Duodenal mucosa (tissue), 2 donors: ENCODE data around the gene TTYH1.

Experiments
- H3K27ac ChIP-seq: one replicate; pipeline ENCODE4 v1.7.0; 2013; ENCODE audit warnings: low read depth, low read length
- H3K27me3 ChIP-seq, 2 donors: one replicate each; pipeline ENCODE4 v1.7.0; 2013; ENCODE audit warnings: low read length in 2 of 2, control low read depth in 1 of 2; ENCODE audit not compliant: insufficient read depth in 2 of 2, control insufficient read depth in 1 of 2
- H3K36me3 ChIP-seq, 2 donors: one replicate each; pipeline ENCODE4 v1.7.0; 2013; ENCODE audit warnings: low read length in 2 of 2, control low read depth in 1 of 2; ENCODE audit not compliant: insufficient read depth in 2 of 2, control insufficient read depth in 1 of 2
- H3K4me1 ChIP-seq, 2 donors: one replicate each; pipeline ENCODE4 v1.7.0; 2013; ENCODE audit warnings: low read length in 2 of 2, control low read depth in 1 of 2; ENCODE audit not compliant: insufficient read depth in 2 of 2, control insufficient read depth in 1 of 2
- H3K4me3 ChIP-seq, 2 donors: one replicate each; pipeline ENCODE4 v1.7.0; 2013; ENCODE audit warnings: low read length in 2 of 2, low read depth in 1 of 2
- H3K9ac ChIP-seq, 2 donors: one replicate each; pipeline ENCODE4 v1.7.0; 2013; ENCODE audit warnings: low read length in 2 of 2, low read depth in 1 of 2
- H3K9me3 ChIP-seq, 2 donors: one replicate each; pipeline ENCODE4 v1.7.0; 2013; ENCODE audit warnings: low read length in 2 of 2, control low read depth in 1 of 2; ENCODE audit not compliant: control insufficient read depth in 1 of 2

The TTYH1 gene

GRCh38 chr19:54478677-54479266, 63.5 kb downstream of the TTYH1 start:
- H3K9ac ChIP-seq, result no peak overlapping the region
- H3K4me3 ChIP-seq, result no peak overlapping the region
- H3K4me1 ChIP-seq, result peaks cover 9 to 16% of the 10 kb centered on the region in 2 donors
- H3K27me3 ChIP-seq, result no peaks in the 10 kb centered on the region
- no peak overlapping the region for H3K27ac ChIP-seq
- H3K9me3 ChIP-seq, result no peaks in the 10 kb centered on the region
- H3K36me3 ChIP-seq, result no peaks in the 10 kb centered on the region

DNA sequence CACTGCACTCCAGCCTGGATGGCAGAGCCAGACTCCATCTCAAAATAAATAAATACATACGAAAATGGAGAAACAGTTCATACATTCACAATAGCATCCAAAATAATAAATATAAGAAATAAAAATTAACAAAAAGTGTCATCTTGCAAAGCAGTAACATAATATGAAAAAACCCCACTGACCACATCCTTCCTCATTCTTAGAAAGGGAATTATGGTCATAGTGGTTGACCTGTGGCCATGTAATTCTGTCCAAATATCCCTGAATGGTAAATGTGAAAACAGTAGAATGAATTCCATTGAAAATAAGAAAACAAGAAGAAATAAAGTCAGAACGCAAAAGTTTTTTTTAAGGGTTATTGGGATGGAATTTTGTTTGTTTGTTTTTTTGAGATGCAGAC, 64.8 kb downstream of the TTYH1 start:
- no peaks in the 10 kb centered on the region for H3K9me3 ChIP-seq
- H3K36me3 ChIP-seq, result no peaks in the 10 kb centered on the region
- H3K4me3 ChIP-seq, result no peak overlapping the region
- no peak overlapping the region for H3K27ac ChIP-seq
- peaks cover 6 to 14% of the 10 kb centered on the region in 2 donors for H3K4me1 ChIP-seq
- H3K9ac ChIP-seq, result no peak overlapping the region
- peaks cover 0 to 6% of the 10 kb centered on the region in 2 donors for H3K27me3 ChIP-seq

- H3K9me3 ChIP-seq, result no peaks in the 10 kb centered on the region
- H3K9ac ChIP-seq, result no peak overlapping the region
- H3K4me1 ChIP-seq, result peaks cover 6 to 14% of the 10 kb centered on the region in 2 donors
- peaks cover 0 to 6% of the 10 kb centered on the region in 2 donors for H3K27me3 ChIP-seq
- no peak overlapping the region for H3K4me3 ChIP-seq
- H3K27ac ChIP-seq, result no peak overlapping the region
- no peaks in the 10 kb centered on the region for H3K36me3 ChIP-seq
Observed at GRCh38 chr19:54481326-54481930, 66.2 kb downstream of the TTYH1 start.

DNA sequence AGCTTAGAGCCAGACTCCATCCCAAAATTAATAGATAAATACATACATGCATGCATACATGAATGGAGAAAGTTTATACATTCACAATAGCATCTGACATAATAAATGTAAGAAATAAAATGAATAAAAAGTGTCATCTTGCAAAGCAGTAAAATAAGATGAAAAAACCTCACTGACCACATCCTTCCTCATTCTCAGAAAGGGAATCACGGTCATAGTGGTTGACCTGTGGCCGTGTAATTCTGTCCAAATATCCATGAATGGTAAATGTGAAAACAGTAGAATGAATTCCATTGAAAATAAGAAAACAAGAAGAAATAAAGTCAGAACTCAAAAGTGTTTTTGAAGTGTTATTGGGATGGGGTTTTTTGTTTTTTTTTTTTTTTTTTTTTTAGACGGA, 67.6 kb downstream of the TTYH1 start:
- H3K27me3 ChIP-seq, result peaks cover 0 to 6% of the 10 kb centered on the region in 2 donors
- H3K36me3 ChIP-seq, result no peaks in the 10 kb centered on the region
- H3K4me3 ChIP-seq, result no peak overlapping the region
- no peaks in the 10 kb centered on the region for H3K9me3 ChIP-seq
- peaks cover 3 to 4% of the 10 kb centered on the region in 2 donors for H3K4me1 ChIP-seq
- no peak overlapping the region for H3K27ac ChIP-seq
- H3K9ac ChIP-seq, result no peak overlapping the region

DNA sequence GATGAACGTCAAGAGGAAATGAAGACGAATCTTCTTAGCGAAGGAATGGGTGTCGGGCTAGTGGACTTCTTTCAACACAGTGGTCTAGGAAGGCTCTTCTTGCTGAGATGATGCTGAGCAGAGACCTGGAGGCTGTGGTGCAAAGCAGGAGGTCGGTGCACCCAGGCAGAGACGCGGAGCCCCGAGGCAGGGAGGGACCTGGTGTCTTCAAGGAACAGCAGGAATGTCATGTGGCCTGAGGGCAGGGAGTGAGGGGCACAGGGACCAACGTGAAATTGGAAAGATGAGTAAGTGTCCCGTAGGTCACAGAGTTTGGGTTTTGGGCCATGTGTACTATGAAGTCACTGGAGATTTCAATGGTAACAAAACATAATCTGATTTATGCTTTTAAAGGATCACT, 69.2 kb downstream of the TTYH1 start:
- no peak overlapping the region for H3K4me3 ChIP-seq
- H3K4me1 ChIP-seq, result no peaks in the 10 kb centered on the region
- no peak overlapping the region for H3K27ac ChIP-seq
- H3K36me3 ChIP-seq, result no peaks in the 10 kb centered on the region
- H3K27me3 ChIP-seq, result peaks cover 0 to 7% of the 10 kb centered on the region in 2 donors
- no peaks in the 10 kb centered on the region for H3K9me3 ChIP-seq
- no peak overlapping the region for H3K9ac ChIP-seq

- H3K27me3 ChIP-seq, result peaks cover 0 to 8% of the 10 kb centered on the region in 2 donors
- no peaks in the 10 kb centered on the region for H3K36me3 ChIP-seq
- no peaks in the 10 kb centered on the region for H3K4me1 ChIP-seq
- H3K9ac ChIP-seq, result no peak overlapping the region
- H3K27ac ChIP-seq, result no peak overlapping the region
- H3K4me3 ChIP-seq, result no peak overlapping the region
- no peaks in the 10 kb centered on the region for H3K9me3 ChIP-seq
Observed at GRCh38 chr19:54485851-54486250, 70.6 kb downstream of the TTYH1 start.
